ENCODE results near the gene LILRA1.
"Not testable (repeated sequence)": the region's sequence is repeated elsewhere in the genome, so short reads cannot be mapped to it uniquely, and the experiment has no call there.

Gene LILRA1

DNA sequence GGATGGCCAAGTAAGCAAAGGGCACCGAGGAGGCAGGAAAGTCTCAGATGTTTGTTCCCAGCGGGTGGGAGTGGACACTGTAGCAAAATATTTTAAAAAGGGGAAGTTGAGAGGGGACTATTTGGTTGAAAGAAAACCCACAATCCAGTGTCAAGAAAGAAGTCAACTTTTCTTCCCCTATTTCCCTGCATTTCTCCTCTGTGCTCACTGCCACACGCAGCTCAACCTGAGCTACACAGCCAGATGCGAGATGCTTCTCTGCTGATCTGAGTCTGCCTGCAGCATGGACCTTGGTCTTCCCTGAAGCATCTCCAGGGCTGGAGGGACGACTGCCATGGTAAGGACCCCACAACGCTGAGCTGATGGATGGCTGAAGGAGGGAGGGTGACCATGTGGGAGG lies at the start of gene LILRA1:
TSS of gene LILRA1 (plus strand) at position 188 of the 400 bp plus-strand sequence. CDS start 613 bp downstream, outside the sequence.
- not testable (repeated sequence) for DNase-seq (ENCODE audit: low read depth)

DNA sequence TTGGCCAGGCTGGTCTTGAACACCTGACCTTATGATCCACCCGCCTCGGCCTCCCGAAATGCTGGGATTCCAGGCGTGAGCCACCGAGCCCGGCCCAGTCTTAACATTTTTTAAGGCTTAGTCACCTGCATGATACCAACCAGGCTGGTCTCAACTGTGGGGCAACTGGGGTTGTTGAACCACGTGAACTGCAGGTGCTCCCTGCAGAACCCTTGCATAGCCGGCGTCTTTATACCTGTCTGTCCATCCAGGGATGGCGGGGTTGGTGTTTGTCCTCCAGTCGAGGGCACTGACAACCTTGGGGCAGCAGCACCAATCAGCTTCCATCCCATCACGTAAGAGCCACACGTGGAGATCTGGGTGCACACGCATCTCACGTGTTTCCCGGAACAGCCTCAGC lies 44.6 kb upstream of the LILRA1 start:
- no peak for DNase-seq (ENCODE audit: low read depth)

DNA sequence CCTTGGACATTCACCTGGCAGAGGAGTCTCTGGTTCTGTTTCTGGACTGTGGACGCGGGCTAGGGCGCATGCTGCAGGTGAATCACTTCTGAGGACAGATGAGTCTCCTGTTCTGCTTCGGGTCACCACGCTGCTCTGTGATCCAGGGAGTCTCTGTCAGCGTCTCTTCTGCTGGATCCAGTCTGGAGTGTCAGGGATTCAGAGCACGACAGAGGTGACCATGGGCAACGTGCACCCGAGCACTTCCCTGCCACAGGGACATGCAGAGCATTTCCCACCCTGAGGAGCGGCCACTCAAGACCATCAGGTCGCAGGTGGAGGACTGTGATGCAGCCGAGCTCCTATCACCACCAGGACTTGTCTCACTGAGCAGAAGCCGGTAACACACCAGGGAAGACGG lies 44.2 kb upstream of the LILRA1 start:
- DNase-seq (ENCODE audit: low read depth): no peak

DNA sequence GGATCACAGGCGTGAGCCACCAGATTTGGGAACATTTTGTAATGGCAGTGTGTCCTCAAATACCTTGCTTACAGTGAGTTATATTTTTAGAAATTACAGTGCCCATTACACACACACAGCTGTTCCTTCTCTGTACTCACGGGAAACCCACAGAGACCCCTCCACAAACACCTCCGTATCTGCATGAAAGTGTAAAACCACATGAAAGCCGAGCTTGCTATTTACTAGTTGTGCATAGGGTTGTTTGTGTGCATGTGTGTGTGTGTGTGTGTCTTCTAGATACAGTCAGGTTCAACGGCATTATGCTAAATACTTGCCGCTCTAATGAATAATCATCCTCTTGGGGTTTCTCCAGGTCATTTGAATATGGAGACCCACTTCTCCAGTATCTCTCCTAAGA lies 42.1 kb upstream of the LILRA1 start:
- DNase-seq (ENCODE audit: low read depth): no peak

DNA sequence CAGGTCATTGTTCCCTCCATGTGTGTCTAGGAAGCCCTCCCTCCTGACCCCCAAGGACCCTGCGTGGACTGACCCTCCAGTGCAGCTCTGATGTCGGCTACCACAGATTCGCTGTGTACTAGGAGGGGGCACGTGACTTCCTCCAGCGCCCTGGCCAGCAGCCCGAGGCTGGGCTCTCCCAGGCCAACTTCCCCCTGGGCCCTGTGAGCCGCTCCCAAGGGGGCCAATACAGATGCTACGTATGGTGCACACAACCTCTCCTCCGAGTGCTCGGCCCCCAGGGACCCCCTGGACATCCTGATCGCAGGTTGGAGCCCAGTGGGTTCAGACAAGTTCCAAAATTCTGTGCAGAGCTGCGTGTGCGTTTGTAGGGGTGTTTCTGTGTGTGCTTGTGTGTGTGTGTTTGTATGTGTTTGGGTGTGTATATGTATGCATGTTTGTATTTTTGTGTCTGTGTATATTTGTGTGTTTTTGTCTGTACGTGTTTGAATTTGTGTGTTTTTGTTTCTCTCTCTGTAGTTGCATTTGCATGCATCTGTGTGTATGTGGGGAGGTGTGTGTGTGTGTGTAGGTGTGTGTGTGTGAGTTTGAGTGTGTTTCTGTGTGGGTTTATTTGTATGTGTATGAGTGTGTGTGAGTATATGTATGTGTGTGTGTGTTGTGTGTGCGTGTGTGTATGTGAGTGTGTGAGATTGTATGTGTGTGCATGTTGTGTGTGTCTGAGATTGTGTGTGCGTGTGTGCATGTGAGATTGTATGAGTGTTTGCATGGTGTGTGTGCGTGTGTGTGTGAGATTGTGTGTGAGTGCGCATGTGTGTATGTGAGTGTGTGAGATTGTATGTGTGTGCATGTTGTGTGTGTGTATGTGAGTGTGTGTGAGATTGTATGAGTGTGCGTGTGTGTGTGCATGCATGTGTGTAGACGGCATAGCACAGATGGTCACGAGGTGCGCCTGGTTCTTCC lies 41.2 kb upstream of the LILRA1 start:
- peak; percentile 8 for DNase-seq (ENCODE audit: low read depth)

DNA sequence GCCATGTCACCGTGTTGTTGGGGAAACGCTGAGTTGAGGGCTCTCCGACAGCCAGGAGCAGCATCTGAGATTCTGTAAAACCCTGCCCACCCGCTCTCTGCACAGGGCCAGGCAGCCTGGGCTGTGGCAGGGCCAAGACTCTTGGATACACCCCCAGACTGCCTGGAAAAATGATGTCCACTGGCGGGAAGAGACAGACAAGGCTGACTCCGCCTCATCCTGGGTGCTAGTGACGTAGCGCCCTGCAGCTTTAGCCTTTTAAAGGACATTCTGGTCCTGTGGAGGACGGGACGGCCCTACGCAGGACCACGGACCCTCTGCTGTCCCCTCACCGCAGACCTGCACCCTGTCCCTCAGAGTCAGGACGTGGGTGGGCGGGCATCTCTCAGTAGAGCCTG lies 40.5 kb upstream of the LILRA1 start:
- DNase-seq (ENCODE audit: low read depth): no peak

DNA sequence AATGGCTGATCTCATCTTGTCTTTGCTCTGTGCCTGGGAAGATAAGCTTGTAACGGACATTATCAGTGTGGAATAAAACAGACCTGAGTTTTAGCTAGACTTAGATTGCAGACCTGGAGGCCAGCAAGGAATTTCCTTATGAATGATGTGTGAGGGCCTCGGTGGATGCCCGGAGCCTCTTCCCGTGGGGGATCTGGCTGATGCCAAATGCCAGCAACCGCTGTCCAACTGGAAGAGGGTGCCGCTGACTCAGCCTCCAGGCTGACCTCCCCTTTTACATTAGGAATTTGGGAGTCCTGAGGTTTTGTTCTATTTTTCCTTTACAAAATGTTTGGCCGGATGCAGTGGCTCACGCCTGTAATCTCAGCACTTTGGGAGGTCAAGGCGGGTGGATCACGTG lies 39.4 kb upstream of the LILRA1 start:
- no peak for DNase-seq (ENCODE audit: low read depth)

DNA sequence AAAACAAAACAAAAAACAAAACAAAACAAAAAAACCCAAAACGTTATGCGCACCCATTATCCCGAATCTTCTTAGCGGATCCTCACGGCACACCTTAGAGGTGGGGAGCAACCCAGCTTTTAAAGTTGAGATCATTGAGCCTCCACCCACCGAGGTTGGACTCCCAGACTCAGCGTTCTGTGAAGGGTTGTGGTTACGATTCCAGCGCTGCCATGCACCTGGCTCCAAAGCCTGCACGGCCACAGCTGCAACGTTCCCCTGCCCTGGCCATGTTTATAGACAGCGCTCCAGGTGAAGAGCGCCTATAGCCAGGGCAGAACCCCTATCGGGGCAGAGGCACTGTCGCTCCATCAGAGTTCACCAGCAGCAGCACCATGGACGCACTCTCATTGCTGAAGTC lies 38.5 kb upstream of the LILRA1 start:
- DNase-seq (ENCODE audit: low read depth): no peak

DNA sequence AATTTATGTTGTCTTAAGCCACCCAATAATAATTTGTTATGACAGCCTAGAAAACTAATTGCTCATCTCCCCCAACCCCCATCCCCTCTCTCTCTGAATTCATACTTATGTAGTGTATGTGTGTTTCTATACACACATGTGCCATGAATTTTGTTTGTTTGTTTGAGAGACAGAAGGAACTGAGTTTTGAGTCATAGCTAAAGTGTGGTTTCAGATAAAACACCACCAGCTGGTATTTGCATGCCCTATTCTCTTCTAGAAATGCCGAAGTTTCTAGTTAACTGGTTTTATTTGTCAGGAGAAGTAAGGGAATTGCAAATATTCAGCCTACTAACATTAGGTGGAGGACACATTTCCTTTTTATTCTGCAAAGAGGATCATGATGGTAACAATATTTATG lies 37.2 kb upstream of the LILRA1 start:
- DNase-seq (ENCODE audit: low read depth): no peak

DNA sequence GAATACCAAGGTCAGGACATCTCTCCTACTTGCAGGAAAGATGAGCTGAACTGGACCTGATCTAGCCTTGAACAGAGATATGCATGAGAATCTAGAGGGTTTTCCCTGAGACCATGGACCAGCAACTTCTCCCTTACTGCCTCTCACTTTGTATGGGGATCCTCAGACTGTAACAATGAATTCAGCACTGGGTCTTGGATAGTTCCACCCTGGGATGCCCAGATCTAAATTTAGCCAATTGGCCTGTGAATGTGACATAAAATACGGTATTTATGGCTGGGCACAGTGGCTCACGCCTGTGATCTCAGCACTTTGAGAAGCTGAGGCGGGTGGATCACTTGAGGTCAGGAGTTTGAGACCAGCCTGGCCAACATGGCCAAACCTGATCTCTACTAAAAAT lies 35.1 kb upstream of the LILRA1 start:
- DNase-seq (ENCODE audit: low read depth): no peak

DNA sequence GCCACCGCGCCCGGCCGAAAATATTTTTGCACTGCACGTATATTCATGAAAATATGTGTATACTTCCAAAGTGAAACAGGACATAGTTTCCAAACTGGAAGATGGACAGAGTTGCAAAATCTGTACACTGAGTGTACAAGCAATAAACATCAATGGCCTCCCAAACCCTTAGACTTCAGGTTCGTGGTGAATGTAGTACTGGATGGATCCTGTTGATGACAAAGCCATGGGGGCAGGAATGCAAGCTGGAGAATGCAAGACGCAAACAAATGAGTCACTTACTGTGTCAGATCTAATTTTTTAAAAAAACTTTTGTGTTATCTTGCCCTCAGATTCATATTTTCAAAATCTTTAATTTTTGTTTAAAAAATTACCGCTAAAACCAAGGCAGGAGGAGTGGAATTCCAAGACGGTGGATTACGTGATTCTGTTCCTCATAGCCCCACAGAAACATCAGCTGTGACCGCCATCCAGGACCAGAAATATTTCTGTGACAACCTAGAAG lies 32.5 kb upstream of the LILRA1 start:
- no peak for DNase-seq (ENCODE audit: low read depth)

DNA sequence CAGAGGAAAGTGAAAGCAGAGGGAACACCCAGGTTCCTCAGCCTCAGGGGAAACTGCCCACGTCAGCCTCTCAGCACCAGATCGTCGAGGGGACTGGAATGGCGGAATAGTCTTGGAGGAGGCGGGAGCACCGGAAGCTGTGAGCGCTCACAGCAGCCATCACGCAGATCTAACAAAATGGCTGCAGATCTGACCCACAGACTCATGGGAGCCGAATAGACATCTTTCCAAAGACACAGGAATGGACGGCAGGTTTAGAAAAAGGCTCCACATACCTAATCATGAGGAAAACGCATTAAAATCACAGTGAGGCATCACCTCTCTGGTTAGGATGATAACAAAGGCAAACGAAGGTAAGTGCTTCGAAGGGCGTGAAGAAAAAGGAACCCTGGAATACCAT lies 31.6 kb upstream of the LILRA1 start:
- no peak for DNase-seq (ENCODE audit: low read depth)

DNA sequence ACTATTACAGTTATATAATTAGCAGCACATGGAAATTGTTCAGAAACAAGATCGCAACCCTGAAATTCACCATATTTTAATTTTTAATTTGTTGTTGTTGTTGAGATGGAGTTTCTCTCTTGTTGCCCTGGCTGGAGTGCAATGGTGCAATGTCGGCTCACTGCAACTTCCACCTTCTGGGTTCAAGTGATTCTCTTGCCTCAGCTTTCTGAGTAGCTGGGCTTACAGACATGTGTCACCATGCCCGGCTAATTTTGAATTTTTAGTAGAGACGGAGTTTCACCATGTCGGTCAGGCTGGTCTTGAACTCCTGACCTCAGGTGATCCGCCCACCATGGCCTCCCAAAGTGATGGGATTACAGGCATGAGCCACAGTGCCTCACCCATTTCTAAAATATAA lies 30.2 kb upstream of the LILRA1 start:
- not testable (repeated sequence) for DNase-seq (ENCODE audit: low read depth)

DNA sequence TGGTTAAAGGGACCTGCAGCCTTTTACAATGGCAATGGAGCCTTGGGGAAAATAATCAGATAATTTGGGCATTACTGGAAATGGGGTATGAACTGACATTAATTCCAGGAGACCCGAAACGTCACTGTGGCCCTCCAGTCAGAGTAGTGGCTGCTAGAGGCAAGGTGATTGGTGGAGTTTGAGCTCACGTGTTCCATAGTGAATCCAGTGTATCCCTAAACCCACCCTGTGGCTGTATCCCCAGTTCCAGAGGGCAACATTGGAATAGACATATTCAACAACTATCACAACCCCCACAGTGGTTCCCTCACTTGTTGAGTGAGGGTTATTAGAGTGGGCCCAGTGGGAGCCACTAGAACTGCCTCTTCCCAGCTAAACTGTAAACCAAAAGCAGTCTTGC lies 23.1 kb upstream of the LILRA1 start:
- DNase-seq (ENCODE audit: low read depth): no peak

DNA sequence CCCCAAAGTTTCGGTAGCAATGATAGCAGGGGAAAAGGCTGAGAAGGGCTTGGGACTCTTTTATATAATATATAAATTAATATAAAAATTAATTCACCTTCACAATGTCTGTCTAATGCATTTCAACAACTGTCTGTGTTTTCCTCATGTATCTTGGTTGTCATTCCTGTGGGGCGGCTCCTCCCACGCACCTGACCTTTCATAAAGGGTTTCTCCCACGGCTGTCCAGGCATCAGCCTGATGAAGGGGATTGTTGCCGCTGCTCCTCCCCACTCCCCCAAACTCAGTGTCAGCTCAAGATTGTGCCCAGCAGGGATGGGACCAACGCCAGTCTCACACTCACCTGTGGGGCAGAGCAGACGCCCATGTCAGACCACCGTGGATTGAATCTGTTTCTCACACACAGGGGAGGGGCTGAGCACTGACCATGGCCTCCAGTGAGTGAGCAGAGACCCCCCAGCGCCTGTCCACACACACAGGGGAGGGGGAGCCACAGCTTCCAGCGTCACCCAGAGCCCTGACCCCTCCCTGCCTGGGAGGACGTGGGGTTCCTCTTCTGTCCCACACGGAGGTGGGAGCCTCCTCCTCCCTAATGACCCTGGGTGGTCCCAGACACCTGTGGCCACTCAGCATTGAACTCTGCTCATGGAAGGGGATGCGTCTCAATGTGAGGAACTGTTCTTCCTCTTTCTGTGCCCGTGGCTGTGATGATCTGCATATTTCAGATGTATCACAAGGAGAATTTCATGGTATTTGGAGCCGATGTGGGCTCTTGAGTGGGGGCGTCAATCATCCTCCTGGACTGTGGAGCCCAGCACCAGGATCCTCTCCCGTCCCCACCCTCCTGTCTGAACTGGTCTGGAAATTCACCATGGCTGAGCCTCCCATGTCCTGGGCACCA lies 21.5 kb upstream of the LILRA1 start:
- DNase-seq (ENCODE audit: low read depth): not testable (repeated sequence)

DNA sequence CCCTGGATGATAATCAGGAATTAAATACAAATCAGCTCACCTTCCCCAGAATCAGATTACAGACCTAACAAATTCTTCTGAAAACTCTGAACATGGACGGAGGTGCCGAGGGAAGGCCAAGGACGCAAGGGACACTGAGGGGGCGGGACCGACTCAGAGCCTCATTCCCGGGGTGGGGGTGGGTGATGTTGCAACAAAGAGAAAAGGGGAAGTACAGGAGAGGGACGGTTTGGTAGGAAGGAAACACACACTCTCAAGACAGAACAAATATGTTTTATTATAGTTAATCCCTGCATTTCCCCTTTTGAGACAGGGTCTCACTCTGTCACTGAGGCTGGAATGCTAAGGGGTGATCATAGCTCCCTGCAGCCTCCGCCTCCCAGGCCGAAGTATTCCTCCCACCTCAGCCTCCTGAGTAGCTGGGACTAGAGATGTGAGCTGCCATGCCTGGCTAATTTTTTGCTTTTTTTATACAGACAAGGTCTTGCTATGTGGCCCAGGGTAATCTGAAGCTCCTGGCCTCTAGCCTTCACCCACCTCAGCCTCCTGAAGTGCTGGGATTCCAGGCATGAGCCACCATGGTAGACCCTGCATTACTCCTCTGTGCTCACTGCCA lies 20.6 kb upstream of the LILRA1 start:
- no peak for DNase-seq (ENCODE audit: low read depth)

DNA sequence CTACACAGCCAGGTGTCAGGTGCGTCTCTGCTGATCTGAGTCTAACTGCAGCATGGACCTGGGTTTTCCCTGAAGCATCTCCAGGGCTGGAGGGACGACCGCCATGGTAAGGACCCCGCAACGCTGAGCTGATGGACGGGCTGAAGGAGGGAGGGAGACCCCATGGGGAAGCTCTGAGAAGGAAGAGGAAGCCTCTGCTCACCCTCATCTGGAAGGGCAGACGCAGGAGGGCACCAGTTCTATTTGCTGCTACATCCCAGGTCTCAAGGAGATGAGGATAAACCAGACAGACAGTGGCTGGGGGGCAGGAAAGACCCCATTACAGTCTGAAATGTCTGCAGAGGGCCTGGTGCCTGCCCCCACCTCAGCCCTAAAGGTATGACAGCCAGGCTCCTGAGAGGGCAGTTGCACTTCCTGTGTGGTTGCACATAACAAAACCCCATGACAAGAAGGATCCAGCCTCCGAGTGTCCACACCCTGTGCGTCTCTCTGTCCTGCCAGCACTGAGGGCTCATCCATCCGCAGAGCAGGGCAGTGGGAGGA lies 20.0 kb upstream of the LILRA1 start, which contains the start of gene LILRA2:
TSS of gene LILRA2 (plus strand) at position 461 of the 543 bp plus-strand sequence. CDS start 89 bp downstream, outside the sequence.
- no peak for DNase-seq (ENCODE audit: low read depth)

DNA sequence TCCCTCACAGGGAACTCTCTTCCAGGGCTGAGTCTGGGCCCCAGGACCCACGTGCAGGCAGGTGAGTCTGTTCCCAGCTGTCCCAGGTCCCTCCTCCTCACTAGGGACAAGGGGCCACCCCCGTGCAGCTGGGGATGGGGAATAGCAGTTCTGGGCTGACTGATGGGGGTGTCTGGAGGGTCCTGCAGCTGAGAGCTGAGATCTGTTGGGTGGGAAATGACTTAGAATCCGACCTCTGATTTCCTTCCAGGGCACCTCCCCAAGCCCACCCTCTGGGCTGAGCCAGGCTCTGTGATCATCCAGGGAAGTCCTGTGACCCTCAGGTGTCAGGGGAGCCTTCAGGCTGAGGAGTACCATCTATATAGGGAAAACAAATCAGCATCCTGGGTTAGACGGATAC lies 19.4 kb upstream of the LILRA1 start:
- no peak for DNase-seq (ENCODE audit: low read depth)

DNA sequence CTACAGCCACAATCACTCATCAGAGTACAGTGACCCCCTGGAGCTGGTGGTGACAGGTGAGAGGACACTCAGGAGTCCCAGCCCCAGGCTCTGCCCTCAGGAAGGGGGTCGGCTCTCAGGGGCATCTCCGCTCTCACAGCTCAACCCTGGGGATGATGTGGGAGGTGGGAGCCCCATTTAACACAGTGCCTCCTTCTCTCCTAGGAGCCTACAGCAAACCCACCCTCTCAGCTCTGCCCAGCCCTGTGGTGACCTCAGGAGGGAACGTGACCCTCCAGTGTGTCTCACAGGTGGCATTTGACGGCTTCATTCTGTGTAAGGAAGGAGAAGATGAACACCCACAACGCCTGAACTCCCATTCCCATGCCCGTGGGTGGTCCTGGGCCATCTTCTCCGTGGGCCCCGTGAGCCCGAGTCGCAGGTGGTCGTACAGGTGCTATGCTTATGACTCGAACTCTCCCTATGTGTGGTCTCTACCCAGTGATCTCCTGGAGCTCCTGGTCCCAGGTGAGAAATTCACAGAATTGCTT lies 18.8 kb upstream of the LILRA1 start:
- no peak for DNase-seq (ENCODE audit: low read depth)

DNA sequence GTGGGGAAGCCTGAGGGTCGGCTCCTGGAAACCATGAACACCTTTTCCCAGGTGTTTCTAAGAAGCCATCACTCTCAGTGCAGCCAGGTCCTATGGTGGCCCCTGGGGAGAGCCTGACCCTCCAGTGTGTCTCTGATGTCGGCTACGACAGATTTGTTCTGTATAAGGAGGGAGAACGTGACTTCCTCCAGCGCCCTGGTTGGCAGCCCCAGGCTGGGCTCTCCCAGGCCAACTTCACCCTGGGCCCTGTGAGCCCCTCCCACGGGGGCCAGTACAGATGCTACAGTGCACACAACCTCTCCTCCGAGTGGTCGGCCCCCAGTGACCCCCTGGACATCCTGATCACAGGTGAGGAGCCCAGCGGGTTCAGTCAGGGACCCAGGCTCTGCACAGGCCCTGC lies 18.2 kb upstream of the LILRA1 start:
- not testable (repeated sequence) for DNase-seq (ENCODE audit: low read depth)

DNA sequence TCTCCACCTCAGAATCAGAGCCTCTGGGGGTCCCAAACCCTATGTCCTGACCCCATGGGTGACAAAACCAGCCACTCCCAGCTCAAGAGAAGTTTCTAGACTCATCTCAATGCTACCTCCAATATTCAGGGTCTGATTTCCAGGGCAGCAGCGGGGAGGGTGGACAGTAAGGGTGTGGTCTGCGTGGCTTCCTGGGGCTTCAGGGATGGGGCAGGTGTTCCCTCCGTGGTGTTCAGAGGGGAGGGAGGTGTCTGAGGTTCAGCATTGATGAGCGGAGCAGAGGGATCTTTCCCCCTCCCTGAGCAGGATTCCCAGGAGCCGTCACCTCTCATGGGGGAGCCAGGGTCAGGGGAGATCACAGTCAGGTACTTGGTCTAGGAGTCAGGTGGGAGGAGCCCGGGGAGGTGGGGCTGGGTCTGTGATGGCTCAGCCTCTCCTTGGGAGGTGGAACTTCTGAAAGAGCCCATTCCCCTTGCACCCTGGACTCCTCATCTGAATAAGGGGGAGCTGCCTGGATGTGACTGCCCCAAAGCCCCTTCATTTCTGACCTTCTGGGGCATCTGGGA lies 16.9 kb upstream of the LILRA1 start:
- DNase-seq (ENCODE audit: low read depth): no peak
